ENCODE data around the gene UBTD2.

UBTD2 gene

DNA sequence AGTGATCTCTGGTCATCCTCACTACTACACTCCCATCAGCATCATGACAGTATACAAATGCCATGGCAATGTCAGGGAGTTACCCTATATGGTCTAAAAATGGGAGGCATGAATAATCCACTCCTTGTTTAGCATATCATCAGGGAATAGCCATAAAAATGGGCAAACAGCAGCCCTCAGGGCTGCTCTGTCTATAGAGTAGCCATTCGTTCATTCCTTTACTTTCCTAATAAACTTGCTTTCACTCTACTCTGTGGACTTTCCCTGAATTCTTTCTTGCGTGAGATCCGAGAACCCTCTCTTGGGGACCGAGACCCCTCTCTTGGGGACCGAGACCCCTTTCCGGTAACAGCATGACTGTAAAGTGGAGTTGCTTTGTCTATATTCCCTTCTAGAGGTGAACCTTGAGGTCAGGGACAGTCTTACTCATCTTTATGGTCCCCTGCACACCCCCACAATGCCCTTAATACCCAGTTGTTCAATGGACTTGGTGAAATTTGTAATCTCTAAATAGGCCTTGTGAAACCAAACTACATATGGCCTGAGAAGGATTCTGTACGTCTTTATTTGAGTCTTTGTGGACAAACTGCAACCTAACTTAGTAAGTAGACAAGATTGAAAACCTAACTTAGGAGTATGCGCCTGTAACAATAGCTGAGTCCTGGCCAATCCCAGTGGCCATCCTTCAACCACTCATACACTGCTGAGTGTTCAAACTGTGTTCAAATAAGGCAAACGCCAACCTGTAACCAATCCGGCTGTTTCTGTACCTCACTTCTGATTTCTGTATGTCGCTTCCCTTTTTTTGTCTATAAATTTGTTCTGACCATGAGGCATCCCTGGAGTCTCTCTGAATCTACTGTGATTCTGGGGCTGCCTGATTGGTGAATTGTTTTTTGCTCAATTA, 32.3 kb upstream of the UBTD2 start:
- TF ChIP-seq, protein P1, sequence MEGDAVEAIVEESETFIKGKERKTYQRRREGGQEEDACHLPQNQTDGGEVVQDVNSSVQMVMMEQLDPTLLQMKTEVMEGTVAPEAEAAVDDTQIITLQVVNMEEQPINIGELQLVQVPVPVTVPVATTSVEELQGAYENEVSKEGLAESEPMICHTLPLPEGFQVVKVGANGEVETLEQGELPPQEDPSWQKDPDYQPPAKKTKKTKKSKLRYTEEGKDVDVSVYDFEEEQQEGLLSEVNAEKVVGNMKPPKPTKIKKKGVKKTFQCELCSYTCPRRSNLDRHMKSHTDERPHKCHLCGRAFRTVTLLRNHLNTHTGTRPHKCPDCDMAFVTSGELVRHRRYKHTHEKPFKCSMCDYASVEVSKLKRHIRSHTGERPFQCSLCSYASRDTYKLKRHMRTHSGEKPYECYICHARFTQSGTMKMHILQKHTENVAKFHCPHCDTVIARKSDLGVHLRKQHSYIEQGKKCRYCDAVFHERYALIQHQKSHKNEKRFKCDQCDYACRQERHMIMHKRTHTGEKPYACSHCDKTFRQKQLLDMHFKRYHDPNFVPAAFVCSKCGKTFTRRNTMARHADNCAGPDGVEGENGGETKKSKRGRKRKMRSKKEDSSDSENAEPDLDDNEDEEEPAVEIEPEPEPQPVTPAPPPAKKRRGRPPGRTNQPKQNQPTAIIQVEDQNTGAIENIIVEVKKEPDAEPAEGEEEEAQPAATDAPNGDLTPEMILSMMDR (IDR thresholded peaks at IDR 0.05; ENCODE audit: low read depth, low read length) = no peak
- no peak overlapping the region for H3K4me3 ChIP-seq (ENCODE audit: low read depth, low read length)

DNA sequence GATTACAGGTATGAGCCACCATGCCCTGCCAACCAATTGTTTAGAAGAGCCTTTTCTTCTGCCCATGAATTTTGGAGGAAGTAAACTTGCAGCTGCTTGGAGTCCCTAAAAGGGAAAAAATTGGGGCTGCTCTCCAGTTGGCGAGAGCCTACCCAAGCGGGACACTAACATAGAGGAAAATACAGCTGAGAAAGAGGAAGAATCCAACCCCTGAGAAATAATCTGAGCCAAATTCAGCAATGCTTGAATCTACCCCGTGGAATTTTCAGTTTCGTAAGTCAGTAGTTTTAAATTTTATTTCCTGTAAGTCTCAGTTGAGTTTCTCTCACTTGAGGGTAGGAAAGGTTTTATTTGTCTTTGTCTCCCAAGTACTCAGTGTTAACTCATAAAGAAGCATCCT, 30.4 kb upstream of the UBTD2 start:
- no peak overlapping the region for H3K4me3 ChIP-seq (ENCODE audit: low read depth, low read length)
- TF ChIP-seq, protein P1 (IDR thresholded peaks at IDR 0.05; ENCODE audit: low read depth, low read length) = no peak

DNA sequence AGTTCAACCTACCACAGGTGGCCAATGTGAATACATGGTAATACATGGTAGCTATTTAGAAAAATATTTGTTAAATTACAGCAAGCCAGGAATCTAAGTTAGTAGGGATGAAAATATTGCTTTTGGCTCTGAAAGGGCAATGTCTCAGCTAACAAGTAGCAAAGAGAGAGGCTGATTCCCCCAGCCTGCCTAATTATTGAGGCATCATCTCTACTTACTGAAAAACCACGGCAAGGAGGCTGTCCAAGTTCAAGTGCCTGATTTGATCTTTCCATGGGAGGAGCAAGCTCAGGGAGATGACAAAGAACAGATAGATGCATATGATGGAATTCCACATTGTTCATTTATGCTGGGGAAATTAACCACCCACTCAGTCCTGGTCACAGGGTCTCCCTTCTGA, 28.7 kb upstream of the UBTD2 start:
- TF ChIP-seq, protein P1 (IDR thresholded peaks at IDR 0.05; ENCODE audit: low read depth, low read length) = no peak
- no peak overlapping the region for H3K4me3 ChIP-seq (ENCODE audit: low read depth, low read length)

DNA sequence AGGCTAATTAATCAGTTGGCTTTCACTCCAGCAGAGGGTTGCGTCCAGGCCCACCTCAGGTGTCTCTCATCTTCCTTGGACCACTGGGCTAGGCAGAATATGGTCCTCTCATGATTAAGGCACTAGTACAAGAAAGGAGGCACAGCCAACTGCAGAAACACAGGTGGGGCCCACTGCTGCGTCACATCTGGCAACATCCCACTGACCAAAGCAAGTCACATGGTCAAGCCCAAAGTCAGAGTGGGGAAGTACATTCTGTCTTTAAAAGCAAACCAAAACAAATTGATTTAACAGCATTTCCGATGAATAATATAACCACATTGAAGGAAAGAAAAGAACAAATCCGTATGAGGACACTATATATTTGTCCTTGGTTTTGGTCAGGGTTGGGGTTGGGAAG, 28.0 kb upstream of the UBTD2 start:
- H3K4me3 ChIP-seq (ENCODE audit: low read depth, low read length) = no peak overlapping the region
- TF ChIP-seq, protein P1 (IDR thresholded peaks at IDR 0.05; ENCODE audit: low read depth, low read length) = no peak

DNA sequence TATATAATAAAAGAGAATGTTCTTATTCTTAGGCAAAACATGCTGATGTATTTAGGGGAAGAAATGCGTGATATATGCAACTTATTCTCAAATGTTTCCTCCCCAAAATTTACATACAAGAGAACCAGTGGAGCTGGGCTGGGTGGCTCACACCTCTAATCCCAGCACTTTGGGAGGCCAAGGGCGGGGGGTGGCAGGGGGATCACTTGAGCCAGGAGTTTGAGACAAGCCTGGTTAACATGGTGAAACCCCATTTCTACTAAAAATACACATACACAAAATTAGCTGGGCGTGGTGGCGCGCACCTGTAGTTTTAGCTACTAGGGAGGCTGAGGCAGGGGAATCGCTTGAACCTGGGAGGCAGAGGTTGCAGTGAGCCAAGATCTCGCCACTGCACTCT, 27.5 kb upstream of the UBTD2 start:
- TF ChIP-seq, protein P1 (IDR thresholded peaks at IDR 0.05; ENCODE audit: low read depth, low read length) = no peak
- no peak overlapping the region for H3K4me3 ChIP-seq (ENCODE audit: low read depth, low read length)

DNA sequence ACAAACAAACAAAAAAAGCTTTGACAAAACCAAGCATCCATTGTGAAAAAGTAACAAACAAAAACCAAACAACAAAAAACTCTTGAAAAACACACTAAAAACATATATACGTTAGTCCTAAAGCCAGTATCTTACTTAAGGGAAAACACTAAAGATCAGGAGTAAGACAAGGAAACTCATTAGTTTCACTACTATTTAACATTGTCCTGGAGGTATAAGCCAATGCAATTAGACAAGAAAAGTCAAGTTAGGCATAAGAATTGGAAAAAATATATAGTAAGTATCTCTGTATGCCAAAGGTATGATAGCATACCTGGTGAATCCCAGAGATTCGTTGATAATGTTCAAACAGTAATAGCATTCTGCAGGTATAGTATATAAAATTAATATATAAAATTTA, 21.8 kb upstream of the UBTD2 start:
- H3K4me3 ChIP-seq (ENCODE audit: low read depth, low read length) = no peak overlapping the region
- TF ChIP-seq, protein P1 (IDR thresholded peaks at IDR 0.05; ENCODE audit: low read depth, low read length) = no peak

DNA sequence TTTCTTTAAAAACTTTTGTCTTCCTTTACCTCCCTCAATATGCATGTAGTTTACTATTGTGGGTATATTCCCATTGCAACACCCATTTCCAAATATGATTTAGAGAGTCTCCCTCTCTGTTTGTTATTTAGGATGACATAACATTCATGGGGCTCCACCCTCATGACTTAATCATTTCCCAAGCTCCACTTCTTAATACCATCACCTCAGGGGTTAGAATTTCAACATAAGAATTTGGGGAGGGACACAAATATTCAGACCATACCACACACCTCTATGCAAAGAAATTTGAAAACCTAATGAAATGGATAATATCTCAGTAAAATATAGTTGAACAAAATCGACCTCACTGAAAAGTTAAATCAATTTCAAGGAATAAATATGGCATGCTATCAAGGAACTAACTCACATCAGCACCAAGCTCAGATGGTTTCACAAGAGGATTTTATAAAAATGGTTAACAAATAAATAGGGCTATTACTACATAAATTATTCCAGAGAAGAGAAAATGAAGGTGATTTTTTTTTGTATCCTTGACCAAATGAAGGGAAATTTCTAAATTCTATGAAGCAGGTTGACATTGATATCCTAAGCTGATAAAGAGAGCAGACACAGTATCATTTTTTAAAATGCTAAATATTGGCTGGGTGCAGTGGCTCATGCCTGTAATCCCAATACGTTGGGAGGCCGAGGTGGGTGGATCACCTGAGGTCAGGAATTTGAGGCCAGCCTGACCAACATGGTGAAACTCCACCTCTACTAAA, 20.2 kb upstream of the UBTD2 start:
- TF ChIP-seq, protein P1 (IDR thresholded peaks at IDR 0.05; ENCODE audit: low read depth, low read length) = no peak
- no peak overlapping the region for H3K4me3 ChIP-seq (ENCODE audit: low read depth, low read length)

All from WI38 (cell line).